Vagina (tissue), 2 donors: ENCODE measurements around the gene CCDC137.

ENCODE experiments used
- CTCF ChIP-seq, 3 experiments: fragments of 450-650 bp in 2 of 3; fragments of 200-600 bp in 1 of 3; sonication (generic) in 1 of 3; IDR thresholded peaks; one replicate each; pipeline ENCODE4 v1.5.1; 2017 to 2019; ENCODE audit warnings: antibody characterized with exemption in 3 of 3, mild to moderate bottlenecking in 2 of 3, moderate library complexity in 2 of 3
- POLR2A ChIP-seq, 2 donors: fragments of 450-650 bp; IDR thresholded peaks; one replicate each; pipeline ENCODE4 v1.6.1; 2017; ENCODE audit warnings: antibody characterized with exemption in 2 of 2, mild to moderate bottlenecking in 2 of 2, moderate library complexity in 2 of 2
- POLR2AphosphoS5 ChIP-seq, 2 donors: sonication (generic); formaldehyde crosslinking; IDR thresholded peaks; one replicate each; pipeline ENCODE4 v1.9.0; 2017; ENCODE audit warnings: antibody characterized with exemption in 2 of 2, mild to moderate bottlenecking in 2 of 2, low read depth in 1 of 2; ENCODE audit not compliant: insufficient read depth in 1 of 2

GRCh38 chr17:81630274-81630673, 36.3 kb upstream of the CCDC137 start:
- no peak for TF ChIP-seq POLR2A (IDR thresholded peaks at IDR 0.05)
- no peak for TF ChIP-seq CTCF (IDR thresholded peaks at IDR 0.05)
- no peak for TF ChIP-seq POLR2AphosphoS5 (IDR thresholded peaks at IDR 0.05; ENCODE audit: insufficient read depth in 1 of 2, low read depth in 1 of 2)
